ENCODE measurements around the gene SLC38A2. TPM values are rescaled to one million over a fixed set of nuclear protein-coding genes. Genes with fewer than 3 reads are reported as not detected.
A peak's percentile ranks its signal among the peaks of the same experiment; 100 is the strongest.

SLC38A2 gene
- total RNA-seq, 1 experiment from 2014 or later = 453 TPM

DNA sequence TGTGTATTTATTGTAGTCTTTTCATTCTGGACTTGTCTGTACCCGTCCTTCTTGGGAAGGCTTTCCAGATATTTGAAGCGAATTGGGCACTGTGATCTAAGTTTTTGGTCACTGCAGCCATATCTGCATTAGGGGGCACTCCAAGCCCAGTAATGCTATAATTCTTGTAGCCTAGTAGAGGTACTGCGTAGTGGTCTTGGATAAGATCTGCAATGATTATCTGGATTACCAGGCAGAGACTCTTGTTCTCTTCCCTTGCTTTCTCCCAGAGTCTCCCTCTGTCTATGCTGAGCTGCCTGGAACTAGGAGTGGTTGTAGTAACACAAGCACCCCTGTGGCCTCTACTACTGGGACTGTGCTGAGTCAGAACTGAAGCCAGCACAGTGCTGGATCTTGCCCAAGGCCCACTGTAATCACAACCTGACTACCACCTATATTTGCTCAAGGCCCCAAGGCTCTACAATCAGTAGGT is 30.0 kb downstream of the SLC38A2 start:
- Mint-ChIP-seq H3K4me1 (peaks cover 0 to 12% of the 10 kb centered on the region in 2 experiments; a peak in 3 of 4 replicates), H3K27me3 (ENCODE audit: low read depth) (no peaks in the 10 kb centered on the region; the same call in none of the 2 replicates), H3K9me3 (peaks cover 0 to 3% of the 10 kb centered on the region in 2 experiments; a peak in 2 of 5 replicates), H3K36me3 (ENCODE audit: insufficient read depth in 1 of 3, low read depth in 3 of 3) (0 out of 7 replicates have a peak, but pooled peaks cover 0 to 9% (median 0%) of the 10 kb centered on the region in 3 experiments), H3K27ac (peak overlapping the region in 2 of 3 experiments; percentile 1 to 8; a peak in 1 of 7 replicates), H3K4me3 (no peak overlapping the region)
- no CpG with 5 or more reads among the region's 3 CpGs for WGBS (ENCODE audit: extremely low coverage, insufficient read length, low lambda C conversion rate)
- Histone ChIP-seq H3K9me3 (ENCODE audit: control insufficient read depth, low read depth, low read length) (no peaks in the 10 kb centered on the region), H3K56ac (ENCODE audit: insufficient read length, low read depth, low read length) (no peak overlapping the region), H2BK20ac (ENCODE audit: low read depth, low read length, poor library complexity, severe bottlenecking) (no peak overlapping the region), H2AK5ac (ENCODE audit: insufficient read length, low read length) (no peak overlapping the region), H3K4me1 (ENCODE audit: insufficient read depth, low read length) (no peaks in the 10 kb centered on the region; the same call in 1 of the 2 replicates), H3K14ac (ENCODE audit: insufficient read depth, low read length) (no peak overlapping the region), H3K27me3 (ENCODE audit: insufficient read depth, low read length) (no peaks in the 10 kb centered on the region), H2BK12ac (ENCODE audit: insufficient read length, low read depth, low read length) (no peak overlapping the region), H2AFZ (ENCODE audit: low read length) (peak overlapping the region; percentile 66), H4K20me1 (ENCODE audit: control insufficient read depth, insufficient read depth, insufficient read length) (no peaks in the 10 kb centered on the region), H3T11ph (ENCODE audit: low read length) (no peak overlapping the region), H3K27ac (ENCODE audit: insufficient read length, low read depth, low read length) (no peak overlapping the region), H3K23me2 (ENCODE audit: insufficient read length, low read depth, low read length, poor library complexity, severe bottlenecking) (no peaks in the 10 kb centered on the region), H4K5ac (ENCODE audit: insufficient read length, low read depth, low read length) (no peak overlapping the region), H3K79me1 (ENCODE audit: insufficient read depth, low read depth, low read length, poor library complexity, severe bottlenecking) (no peaks in the 10 kb centered on the region), H3K4me2 (ENCODE audit: insufficient read depth, insufficient read length, low read length) (no peak overlapping the region), H4K91ac (ENCODE audit: insufficient read length, low read depth, low read length) (no peak overlapping the region), H3K79me2 (ENCODE audit: insufficient read depth, low read length) (no peaks in the 10 kb centered on the region), H3K4ac (ENCODE audit: low read depth, low read length) (no peak overlapping the region), H3K9ac (ENCODE audit: extremely low read depth, insufficient read length, low read length) (no peak overlapping the region), H3K18ac (ENCODE audit: insufficient read length, low read depth, low read length) (no peak overlapping the region), H2BK5ac (ENCODE audit: insufficient read length, low read length) (no peak overlapping the region), H2BK15ac (ENCODE audit: low read depth, low read length) (no peak overlapping the region), H4K8ac (replicated peaks; ENCODE audit: insufficient read length, low read depth, low read length) (no peak overlapping the region), H3K23ac (ENCODE audit: insufficient read length, low read depth, low read length) (no peak overlapping the region), H2BK120ac (ENCODE audit: low read depth, low read length, poor library complexity, severe bottlenecking) (no peak overlapping the region)
- TF ChIP-seq, protein P1, sequence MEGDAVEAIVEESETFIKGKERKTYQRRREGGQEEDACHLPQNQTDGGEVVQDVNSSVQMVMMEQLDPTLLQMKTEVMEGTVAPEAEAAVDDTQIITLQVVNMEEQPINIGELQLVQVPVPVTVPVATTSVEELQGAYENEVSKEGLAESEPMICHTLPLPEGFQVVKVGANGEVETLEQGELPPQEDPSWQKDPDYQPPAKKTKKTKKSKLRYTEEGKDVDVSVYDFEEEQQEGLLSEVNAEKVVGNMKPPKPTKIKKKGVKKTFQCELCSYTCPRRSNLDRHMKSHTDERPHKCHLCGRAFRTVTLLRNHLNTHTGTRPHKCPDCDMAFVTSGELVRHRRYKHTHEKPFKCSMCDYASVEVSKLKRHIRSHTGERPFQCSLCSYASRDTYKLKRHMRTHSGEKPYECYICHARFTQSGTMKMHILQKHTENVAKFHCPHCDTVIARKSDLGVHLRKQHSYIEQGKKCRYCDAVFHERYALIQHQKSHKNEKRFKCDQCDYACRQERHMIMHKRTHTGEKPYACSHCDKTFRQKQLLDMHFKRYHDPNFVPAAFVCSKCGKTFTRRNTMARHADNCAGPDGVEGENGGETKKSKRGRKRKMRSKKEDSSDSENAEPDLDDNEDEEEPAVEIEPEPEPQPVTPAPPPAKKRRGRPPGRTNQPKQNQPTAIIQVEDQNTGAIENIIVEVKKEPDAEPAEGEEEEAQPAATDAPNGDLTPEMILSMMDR (conservative IDR thresholded peaks at IDR 0.05) = peak; percentile 82
- peak; percentile 67 for DNase-seq
